Measurements from ENCODE around the gene MTHFD2L. TPM values are rescaled to one million over a fixed set of nuclear protein-coding genes. Genes with fewer than 3 reads are reported as not detected.
A peak's percentile ranks its signal among the peaks of the same experiment; 100 is the strongest.

Gene MTHFD2L
- total RNA-seq, 1 donor: 15.0 TPM

GRCh38 chr4:74132944-74133343, 25.0 kb upstream of the MTHFD2L start:
- no peak for DNase-seq (ENCODE audit: low read depth)
- TF ChIP-seq, protein P1, sequence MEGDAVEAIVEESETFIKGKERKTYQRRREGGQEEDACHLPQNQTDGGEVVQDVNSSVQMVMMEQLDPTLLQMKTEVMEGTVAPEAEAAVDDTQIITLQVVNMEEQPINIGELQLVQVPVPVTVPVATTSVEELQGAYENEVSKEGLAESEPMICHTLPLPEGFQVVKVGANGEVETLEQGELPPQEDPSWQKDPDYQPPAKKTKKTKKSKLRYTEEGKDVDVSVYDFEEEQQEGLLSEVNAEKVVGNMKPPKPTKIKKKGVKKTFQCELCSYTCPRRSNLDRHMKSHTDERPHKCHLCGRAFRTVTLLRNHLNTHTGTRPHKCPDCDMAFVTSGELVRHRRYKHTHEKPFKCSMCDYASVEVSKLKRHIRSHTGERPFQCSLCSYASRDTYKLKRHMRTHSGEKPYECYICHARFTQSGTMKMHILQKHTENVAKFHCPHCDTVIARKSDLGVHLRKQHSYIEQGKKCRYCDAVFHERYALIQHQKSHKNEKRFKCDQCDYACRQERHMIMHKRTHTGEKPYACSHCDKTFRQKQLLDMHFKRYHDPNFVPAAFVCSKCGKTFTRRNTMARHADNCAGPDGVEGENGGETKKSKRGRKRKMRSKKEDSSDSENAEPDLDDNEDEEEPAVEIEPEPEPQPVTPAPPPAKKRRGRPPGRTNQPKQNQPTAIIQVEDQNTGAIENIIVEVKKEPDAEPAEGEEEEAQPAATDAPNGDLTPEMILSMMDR (IDR thresholded peaks at IDR 0.05; ENCODE audit: insufficient read depth, low read length): no peak
- no peak overlapping the region for H3K4me3 ChIP-seq (ENCODE audit: low read depth, low read length)

DNA sequence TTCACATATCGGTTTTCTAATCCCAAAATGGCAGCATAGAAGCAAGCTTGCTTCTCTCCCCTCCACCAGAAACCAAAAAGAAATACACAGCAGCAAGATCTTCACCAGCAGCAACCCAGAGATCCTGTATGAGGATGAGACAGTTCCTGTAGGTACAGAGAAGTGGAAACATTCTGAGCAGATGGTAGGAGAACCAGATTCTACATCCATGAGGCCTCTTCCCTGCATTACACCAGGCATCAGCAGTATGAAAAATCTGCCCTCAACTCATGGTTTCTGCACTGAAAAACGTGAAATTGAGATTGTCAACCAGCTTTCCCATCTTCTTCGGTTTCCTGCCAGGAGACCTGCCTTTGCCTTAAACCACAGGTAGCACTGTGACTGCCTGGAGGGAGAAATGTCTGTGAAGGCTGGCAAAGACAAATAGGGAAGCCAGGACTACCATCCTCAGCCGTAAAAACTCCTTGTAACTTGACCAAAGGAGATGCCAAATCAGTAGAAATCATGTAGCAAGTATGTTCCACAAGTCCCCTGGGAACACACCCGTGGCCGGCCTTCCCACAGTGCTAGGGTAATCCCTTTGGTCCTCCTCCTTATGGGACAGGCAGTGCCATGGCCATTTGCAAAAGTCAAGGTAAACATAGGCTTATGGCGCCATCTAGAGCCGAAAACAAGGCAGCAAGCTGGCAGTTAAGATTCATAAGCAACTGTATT, 24.0 kb upstream of the MTHFD2L start:
- peak; percentile 98 for DNase-seq (ENCODE audit: low read depth)
- TF ChIP-seq, protein P1 (IDR thresholded peaks at IDR 0.05; ENCODE audit: insufficient read depth, low read length): peak; percentile 82
- H3K4me3 ChIP-seq (ENCODE audit: low read depth, low read length): no peak overlapping the region

- H3K4me3 ChIP-seq (ENCODE audit: low read depth, low read length): no peak overlapping the region
- TF ChIP-seq, protein P1 (IDR thresholded peaks at IDR 0.05; ENCODE audit: insufficient read depth, low read length): no peak
- no peak for DNase-seq (ENCODE audit: low read depth)
These were observed 23.4 kb upstream of the MTHFD2L start for GRCh38 chr4:74134500-74134852.

GRCh38 chr4:74146581-74147129, 11.3 kb upstream of the MTHFD2L start:
- TF ChIP-seq, protein P1 (IDR thresholded peaks at IDR 0.05; ENCODE audit: insufficient read depth, low read length): no peak
- no peak overlapping the region for H3K4me3 ChIP-seq (ENCODE audit: low read depth, low read length)
- DNase-seq (ENCODE audit: low read depth): no peak

DNA sequence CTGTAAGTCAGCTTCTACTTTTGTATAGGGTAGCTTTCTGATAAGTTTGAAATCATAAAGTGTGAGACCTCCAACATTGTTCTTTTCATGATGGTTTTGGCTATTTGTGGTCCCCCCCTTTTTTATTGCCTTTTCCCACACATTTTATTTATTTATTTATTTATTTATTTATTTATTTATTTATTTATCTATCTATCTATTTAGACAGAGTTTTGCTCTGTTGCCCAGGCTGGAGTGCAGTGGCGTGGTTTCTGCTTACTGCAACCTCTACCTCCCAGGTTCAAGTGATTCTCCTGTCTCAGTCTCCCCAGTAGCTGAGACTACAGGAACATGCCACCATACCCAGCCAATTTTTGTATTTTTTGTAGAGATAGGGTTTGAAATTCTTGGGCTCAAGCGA, 9.7 kb upstream of the MTHFD2L start:
- TF ChIP-seq, protein P1 (IDR thresholded peaks at IDR 0.05; ENCODE audit: insufficient read depth, low read length): no peak

DNA sequence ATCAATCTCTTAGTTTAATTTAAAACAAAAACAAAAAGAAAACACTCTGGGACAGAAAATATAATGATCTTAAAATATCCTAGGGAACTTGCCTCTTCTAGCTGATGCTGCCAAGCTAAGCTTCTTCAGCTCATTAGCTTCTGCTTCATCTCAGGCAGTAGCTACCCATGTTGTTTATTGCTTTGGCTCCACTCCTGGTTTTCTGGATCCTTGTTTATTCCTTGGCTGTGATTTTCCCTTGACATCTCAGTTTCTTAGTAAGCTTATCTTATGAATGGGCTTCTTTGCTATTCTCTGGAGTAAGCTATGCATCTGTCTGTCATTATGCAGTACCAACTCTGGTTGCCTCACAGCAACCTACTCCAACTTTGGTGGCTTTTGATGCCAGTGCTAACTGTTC, 5.1 kb upstream of the MTHFD2L start:
- no peak for DNase-seq (ENCODE audit: low read depth)
- no peak overlapping the region for H3K4me3 ChIP-seq (ENCODE audit: low read depth, low read length)
- TF ChIP-seq, protein P1 (IDR thresholded peaks at IDR 0.05; ENCODE audit: insufficient read depth, low read length): no peak

More for the DNA sequence above, 9.7 kb upstream of the MTHFD2L start:
- DNase-seq (ENCODE audit: low read depth): no peak
- H3K4me3 ChIP-seq (ENCODE audit: low read depth, low read length): no peak overlapping the region
